ENCODE measurements around the gene PANK4.

PANK4 gene

DNA sequence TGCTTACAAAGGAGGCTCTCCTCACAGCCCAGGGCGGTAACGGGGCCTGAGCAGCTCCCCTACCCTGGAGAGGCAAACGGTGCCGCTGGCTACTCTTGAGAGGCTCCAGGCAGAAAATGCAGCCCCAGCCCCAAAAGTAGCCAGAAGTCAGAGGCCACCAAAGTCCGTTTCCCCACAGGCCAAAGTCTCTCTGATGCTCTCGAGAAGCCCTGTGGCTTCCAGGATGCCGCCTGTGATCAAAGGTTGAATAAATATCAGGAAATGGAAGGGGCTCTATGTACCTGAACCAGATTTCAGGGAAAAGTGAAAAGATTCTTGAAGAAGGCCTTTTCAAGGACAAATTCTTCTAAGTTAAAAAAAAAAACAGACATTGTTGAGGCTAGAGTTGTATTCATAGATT, 4.2 kb downstream of the PANK4 start:
- H3K9me3 Mint-ChIP-seq: no peaks in the 10 kb centered on the region
- no peak overlapping the region for H3K27ac Mint-ChIP-seq
- no peak for DNase-seq
- H3K4me1 Mint-ChIP-seq: peaks cover 41% of the 10 kb centered on the region
- H3K27me3 Mint-ChIP-seq (ENCODE audit: low read depth, poor library complexity): peaks cover 6% of the 10 kb centered on the region
- TF ChIP-seq, protein P1, sequence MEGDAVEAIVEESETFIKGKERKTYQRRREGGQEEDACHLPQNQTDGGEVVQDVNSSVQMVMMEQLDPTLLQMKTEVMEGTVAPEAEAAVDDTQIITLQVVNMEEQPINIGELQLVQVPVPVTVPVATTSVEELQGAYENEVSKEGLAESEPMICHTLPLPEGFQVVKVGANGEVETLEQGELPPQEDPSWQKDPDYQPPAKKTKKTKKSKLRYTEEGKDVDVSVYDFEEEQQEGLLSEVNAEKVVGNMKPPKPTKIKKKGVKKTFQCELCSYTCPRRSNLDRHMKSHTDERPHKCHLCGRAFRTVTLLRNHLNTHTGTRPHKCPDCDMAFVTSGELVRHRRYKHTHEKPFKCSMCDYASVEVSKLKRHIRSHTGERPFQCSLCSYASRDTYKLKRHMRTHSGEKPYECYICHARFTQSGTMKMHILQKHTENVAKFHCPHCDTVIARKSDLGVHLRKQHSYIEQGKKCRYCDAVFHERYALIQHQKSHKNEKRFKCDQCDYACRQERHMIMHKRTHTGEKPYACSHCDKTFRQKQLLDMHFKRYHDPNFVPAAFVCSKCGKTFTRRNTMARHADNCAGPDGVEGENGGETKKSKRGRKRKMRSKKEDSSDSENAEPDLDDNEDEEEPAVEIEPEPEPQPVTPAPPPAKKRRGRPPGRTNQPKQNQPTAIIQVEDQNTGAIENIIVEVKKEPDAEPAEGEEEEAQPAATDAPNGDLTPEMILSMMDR (IDR thresholded peaks at IDR 0.05): no peak
- H3K36me3 Mint-ChIP-seq (ENCODE audit: low read depth): peaks cover 13% of the 10 kb centered on the region
- no peak overlapping the region for H3K4me3 Mint-ChIP-seq

DNA sequence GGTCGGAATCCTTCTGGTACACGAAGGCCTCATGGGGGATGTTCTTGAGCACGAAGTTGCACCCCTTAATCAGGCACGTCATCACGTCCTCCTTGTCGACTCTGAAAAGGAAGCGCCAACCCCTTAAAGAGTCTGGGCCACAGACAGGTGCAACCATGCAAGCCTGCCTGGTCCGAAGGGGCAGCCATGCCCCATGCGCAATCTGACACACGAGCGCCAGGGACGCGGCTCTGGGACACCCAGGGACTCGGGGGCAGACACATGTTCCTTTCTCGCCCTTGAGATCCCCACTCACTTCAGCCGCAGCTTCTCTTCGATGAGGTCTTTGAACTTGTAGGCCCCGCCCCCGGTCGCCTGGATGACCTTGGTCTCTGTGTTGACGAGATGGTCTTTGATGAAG, 5.6 kb downstream of the PANK4 start:
- TF ChIP-seq, protein P1 (IDR thresholded peaks at IDR 0.05): no peak
- no peak overlapping the region for H3K27ac Mint-ChIP-seq
- H3K9me3 Mint-ChIP-seq: no peaks in the 10 kb centered on the region
- H3K4me1 Mint-ChIP-seq: peaks cover 36% of the 10 kb centered on the region
- no peak overlapping the region for H3K4me3 Mint-ChIP-seq
- DNase-seq: no peak
- H3K27me3 Mint-ChIP-seq (ENCODE audit: low read depth, poor library complexity): no peaks in the 10 kb centered on the region
- peaks cover 13% of the 10 kb centered on the region for H3K36me3 Mint-ChIP-seq (ENCODE audit: low read depth)

DNA sequence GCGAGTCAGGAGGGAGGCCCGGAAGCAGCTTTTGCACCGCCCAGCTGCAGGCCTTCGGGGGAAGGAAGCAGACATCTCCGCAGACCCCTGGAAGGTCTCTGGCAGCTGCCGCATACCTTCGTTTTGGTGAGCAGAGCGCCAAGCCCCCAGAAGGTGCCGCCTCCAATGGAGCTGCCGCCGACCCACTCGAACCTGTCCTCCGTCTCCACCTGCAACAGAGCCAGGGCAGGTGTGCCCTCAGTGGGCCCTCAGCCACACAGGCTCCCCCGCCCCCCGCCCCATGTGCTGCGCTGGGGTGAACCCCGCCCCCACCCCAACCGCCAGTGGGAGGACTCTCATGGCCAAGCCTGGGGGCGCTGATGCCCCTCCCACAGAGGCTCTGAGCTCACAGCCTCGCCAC, 6.2 kb downstream of the PANK4 start:
- Mint-ChIP-seq H3K27ac (no peak overlapping the region), H3K9me3 (no peaks in the 10 kb centered on the region), H3K4me3 (no peak overlapping the region), H3K4me1 (peaks cover 32% of the 10 kb centered on the region), H3K27me3 (ENCODE audit: low read depth, poor library complexity) (no peaks in the 10 kb centered on the region), H3K36me3 (ENCODE audit: low read depth) (peaks cover 13% of the 10 kb centered on the region)
- DNase-seq: no peak
- TF ChIP-seq, protein P1 (IDR thresholded peaks at IDR 0.05): no peak

DNA sequence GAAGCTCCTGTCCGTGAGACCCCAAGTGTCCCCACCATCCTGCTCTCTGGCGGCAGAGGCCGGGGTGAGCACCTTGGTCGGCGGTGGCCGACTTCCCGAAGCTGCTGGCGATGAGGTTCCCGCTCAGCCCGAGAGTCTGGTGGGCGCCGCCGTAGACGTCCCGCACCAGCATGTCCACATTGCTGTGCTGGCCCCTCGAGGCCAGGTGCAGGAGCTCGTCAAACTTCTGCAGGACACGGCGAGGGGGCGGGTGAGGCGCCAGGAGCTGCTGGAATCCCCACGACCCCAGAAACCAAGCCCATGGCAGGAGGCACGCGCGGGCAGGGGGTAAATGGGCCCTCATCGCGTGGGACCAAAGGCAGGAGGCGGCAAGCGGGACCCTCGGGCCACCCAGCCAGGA, 6.7 kb downstream of the PANK4 start:
- TF ChIP-seq, protein P1 (IDR thresholded peaks at IDR 0.05): no peak
- Mint-ChIP-seq H3K4me1 (peaks cover 27% of the 10 kb centered on the region), H3K27me3 (ENCODE audit: low read depth, poor library complexity) (no peaks in the 10 kb centered on the region), H3K4me3 (no peak overlapping the region), H3K36me3 (ENCODE audit: low read depth) (peaks cover 13% of the 10 kb centered on the region), H3K27ac (no peak overlapping the region), H3K9me3 (no peaks in the 10 kb centered on the region)
- no peak for DNase-seq

DNA sequence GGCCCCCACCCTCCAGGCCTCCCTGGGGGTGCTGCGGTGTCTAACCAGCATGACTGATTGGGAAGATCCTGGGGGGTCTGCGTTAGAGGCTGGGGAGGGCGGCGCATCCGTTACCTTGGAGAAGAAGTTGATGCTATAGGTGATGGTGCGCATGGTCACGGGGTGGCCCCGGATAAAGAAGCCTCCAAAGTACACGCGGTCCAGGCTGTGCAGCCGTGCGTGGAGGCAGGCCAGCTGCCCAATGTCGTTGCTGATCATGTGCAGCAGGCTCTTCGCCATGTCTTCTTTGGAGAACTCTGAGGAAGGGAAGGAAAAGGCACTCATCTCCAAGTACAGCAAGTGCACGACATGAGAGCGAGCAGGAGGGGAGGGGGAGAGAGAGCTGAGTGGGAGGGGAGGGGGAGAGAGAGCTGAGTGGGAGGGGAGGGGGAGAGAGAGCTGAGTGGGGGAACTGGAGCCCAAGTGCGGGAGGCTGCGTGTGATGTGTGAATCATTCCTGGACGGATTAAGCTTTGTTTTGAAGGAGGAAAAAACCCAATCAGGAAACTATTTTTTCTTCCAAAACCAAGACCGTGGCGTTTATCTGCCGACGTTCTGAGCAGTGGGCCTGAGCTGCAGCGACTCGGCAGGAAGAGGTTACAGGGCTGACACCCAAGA, 7.2 kb downstream of the PANK4 start:
- Mint-ChIP-seq H3K4me1 (peaks cover 21% of the 10 kb centered on the region), H3K27ac (no peak overlapping the region), H3K4me3 (no peak overlapping the region), H3K36me3 (ENCODE audit: low read depth) (peaks cover 13% of the 10 kb centered on the region), H3K9me3 (no peaks in the 10 kb centered on the region), H3K27me3 (ENCODE audit: low read depth, poor library complexity) (no peaks in the 10 kb centered on the region)
- TF ChIP-seq, protein P1 (IDR thresholded peaks at IDR 0.05): no peak
- DNase-seq: no peak

DNA sequence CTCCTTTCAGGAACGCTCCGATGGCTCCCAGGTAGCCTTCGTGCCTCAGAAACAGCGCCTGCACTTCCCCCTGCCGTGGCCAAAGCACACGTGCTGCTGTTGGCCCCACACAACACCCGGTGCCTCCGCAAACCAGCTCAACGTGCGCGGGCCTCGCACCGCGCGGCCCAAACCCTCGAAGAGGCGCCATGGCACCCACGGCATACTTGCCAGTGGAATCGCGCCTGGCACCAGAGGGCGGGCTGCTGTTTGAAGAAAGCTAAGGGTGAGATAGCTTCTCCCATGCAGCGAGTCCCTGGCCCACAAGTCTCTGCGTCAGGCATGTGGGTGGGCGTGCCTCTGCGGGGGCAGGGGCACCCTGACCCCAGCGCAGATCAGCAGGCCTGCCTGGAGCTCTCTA, 7.9 kb downstream of the PANK4 start:
- no peaks in the 10 kb centered on the region for H3K9me3 Mint-ChIP-seq
- peaks cover 13% of the 10 kb centered on the region for H3K36me3 Mint-ChIP-seq (ENCODE audit: low read depth)
- peaks cover 16% of the 10 kb centered on the region for H3K4me1 Mint-ChIP-seq
- TF ChIP-seq, protein P1 (IDR thresholded peaks at IDR 0.05): no peak
- no peak for DNase-seq
- no peak overlapping the region for H3K4me3 Mint-ChIP-seq
- H3K27me3 Mint-ChIP-seq (ENCODE audit: low read depth, poor library complexity): no peaks in the 10 kb centered on the region
- H3K27ac Mint-ChIP-seq: no peak overlapping the region
